ENCODE results near the gene JAM3.
"Not testable (repeated sequence)": the region's sequence is repeated elsewhere in the genome, so short reads cannot be mapped to it uniquely, and the experiment has no call there.

Gene JAM3

DNA sequence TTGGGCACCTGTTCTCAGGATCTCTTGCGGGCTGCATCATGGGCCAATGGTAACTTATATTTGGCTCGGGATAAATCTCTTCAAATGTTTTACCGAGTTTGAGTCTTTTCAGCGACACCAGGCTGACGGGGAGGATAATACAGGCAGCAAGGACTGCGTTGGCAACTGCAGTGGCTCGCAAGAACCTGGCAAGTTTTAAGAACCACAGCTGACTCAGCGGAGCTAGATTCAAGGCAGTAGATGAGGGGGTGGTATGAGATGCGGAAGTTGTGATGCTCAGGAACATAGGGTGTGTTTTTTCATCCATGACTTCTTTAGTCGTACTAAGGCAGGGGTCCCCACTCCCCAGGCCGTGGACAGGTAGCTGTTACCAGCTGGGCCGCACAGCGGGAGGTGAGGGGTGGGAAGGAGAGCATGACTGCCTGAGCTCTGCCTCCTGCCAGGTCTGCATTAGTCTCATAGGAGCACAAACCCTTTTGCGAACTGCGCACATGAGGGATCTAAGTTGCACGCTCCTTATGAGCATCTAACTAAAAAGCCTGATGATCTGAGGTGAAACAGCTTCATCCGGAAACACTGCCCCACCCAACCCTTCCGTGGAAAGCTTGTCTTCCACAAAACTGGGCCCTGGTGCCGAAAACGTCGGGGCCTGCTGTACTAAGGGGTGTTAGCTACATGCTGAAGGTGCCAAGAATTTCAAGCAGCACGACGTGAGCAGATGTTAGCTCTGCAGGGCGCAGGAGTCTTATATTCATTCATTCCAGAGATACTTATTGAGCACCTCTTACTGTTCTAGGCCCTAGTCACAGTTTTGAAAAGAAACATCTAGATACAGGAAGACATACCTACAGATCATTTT lies 6.4 kb upstream of the JAM3 start:
- DNase-seq (ENCODE audit: low read depth in 2 of 2) = no peak

DNA sequence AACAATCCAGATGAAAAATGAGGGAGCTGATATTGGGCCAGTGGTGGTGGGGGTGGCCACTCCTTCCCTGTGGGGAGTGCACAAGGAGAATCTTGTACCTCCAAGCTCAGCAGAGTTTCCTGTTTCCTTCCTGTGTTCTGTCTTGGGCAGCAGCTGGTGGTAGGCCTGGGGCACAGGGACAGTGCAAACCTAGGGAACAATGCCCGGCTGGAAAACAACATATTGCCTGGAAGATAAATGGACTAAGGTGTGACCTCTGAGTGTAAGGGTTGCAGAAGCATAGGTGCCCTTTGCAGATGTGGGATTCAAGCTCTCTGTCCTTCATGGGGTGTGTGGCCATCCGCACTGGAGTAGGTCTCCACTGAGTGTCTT lies 5.8 kb upstream of the JAM3 start:
- no peak for DNase-seq (ENCODE audit: low read depth in 2 of 2)

- no peak for DNase-seq (ENCODE audit: low read depth in 2 of 2)
Measured at GRCh38 chr11:134063991-134064747, 4.7 kb upstream of the JAM3 start.

GRCh38 chr11:134065381-134065780 lies 3.5 kb upstream of the JAM3 start:
- no peak for DNase-seq (ENCODE audit: low read depth in 2 of 2)

DNA sequence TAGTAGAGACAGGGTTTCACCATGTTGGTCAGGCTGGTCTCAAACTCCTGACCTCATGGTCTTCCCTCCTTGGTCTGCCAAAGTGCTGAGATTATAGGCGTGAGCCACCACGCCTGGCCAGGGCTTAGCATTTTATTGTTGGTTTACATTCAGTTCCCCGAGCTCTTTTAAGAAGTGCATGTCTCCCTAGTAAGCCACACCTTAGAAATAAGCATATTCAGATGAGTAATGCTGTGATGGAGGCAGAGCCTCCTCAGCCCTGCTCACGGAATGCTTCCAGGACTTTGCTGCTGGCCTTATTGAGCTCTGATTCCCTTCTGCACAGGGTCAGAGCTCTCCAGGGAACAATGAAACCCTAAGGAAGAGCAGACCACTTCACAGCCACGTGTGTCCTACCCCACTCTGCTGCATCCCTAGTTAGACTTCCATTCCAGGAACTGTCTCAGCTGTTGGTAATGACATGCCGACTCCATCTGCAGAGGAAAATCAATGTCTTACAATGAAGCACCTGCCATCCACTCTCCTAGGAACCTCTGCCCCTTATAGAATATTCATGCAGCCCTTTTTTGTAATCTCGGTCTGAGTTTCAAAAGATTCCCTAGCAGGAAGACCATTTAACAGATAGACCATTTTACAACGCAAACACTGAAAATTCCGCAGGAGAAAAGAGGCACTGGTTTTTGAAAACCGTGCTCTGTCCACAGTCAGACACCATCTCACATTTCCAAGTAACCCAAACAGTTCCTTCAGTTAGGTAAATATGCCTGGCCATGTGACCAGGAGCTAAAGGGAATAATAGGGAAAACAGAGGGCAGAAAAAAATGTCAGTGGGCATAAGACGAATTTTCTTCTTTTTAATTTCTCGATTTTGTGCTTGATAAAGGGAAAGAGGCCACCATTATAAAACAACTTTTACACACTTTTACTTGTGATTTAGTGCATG lies 1.7 kb upstream of the JAM3 start:
- DNase-seq (ENCODE audit: low read depth in 2 of 2) = no peak

- DNase-seq (ENCODE audit: low read depth in 2 of 2) = no peak
Measured at GRCh38 chr11:134069426-134070341, 812 bp downstream of the JAM3 start.

DNA sequence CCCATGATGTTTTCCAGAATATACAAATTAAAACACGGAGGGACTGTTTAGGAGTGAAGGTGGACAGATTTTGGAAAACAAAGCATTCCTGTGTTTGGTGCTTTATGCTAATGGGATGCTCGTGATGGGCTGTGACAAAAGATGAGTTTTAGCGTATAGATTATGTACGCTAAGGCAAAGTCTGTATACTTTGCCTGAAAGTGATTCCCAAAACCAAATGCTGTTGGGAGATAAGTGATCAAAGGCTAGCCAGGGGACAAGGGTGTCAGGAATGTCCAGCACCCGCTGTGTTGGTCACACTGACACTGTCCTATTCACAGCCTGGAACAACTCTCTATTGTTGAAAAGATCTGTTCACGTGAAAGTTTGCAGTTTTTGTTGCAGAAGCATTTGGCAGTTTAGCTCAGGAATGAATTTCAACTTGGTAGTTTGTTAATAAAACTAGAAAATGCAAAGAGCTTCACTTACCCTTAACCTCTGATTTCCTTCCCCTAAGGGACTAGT lies 1.5 kb downstream of the JAM3 start:
- DNase-seq (ENCODE audit: low read depth in 2 of 2) = no peak

- no peak for DNase-seq (ENCODE audit: low read depth in 2 of 2)
Measured at GRCh38 chr11:134071306-134071705, 2.4 kb downstream of the JAM3 start.

- DNase-seq (ENCODE audit: low read depth in 2 of 2) = no peak
Measured at GRCh38 chr11:134071766-134072402, 3.0 kb downstream of the JAM3 start.

- no peak for DNase-seq (ENCODE audit: low read depth in 2 of 2)
Measured at GRCh38 chr11:134072844-134073243, 4.0 kb downstream of the JAM3 start.

GRCh38 chr11:134074346-134074745 lies 5.5 kb downstream of the JAM3 start:
- DNase-seq (ENCODE audit: low read depth in 2 of 2) = no peak

- DNase-seq (ENCODE audit: low read depth in 2 of 2) = no peak
Measured at GRCh38 chr11:134074766-134075165, 5.9 kb downstream of the JAM3 start.

DNA sequence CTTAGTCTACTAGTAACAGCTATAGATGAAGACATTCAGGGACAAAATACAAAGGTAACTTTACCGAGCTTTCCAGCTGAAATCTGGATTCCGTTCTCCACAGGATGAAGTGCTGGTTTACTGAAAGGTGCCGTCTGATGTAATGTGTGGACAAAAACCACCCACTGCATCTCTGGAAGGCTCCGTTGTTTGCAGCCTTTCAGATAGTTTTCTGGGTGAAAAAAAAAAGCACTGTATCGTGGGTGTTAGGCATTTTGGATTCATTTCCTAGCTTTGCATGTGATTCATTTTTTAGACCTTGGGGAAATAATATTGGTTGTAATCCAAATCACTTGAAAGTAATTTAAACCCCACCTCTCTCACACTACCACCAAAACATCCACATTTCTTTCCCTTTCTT lies 10.4 kb downstream of the JAM3 start:
- DNase-seq (ENCODE audit: low read depth in 2 of 2) = no peak

DNA sequence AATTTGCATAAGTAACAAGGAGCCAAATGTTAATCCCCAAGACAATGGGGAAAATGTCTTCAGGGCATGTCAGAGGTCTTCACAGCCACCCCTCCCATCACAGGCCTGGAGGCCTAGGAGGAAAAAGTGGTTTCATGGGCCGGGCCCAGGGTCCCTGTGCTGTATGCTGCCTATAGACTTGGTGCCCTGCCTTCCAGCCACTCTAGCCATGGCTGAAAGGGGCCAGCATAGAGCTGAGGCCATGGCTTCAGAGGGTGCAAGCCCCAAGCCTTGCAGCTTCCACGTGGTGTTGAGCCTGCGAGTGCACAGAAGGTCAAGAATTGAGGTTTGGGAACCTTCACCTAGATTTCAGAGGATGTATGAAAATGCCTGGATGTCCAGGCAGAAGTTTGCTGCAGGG lies 12.4 kb downstream of the JAM3 start:
- not testable (repeated sequence) for DNase-seq (ENCODE audit: low read depth in 2 of 2)

DNA sequence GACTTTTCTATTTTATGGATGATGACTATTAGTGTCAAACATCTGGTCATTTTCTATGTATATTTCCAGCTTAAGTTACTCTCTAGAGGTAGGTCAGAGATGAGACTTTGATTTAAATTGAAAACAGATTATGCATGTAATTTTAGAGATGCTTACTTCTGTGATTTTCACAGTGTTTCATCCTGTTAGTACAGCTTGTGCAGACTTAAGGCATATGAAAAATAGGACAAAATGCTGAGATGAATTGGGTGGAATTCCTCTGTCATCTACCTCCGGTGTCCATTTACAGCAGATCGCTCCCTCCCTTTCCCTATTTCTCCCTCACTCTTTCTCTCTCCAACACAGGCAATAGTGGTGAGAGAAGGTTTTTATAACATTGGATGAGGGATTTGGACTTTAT lies 14.1 kb downstream of the JAM3 start:
- no peak for DNase-seq (ENCODE audit: low read depth in 2 of 2)

DNA sequence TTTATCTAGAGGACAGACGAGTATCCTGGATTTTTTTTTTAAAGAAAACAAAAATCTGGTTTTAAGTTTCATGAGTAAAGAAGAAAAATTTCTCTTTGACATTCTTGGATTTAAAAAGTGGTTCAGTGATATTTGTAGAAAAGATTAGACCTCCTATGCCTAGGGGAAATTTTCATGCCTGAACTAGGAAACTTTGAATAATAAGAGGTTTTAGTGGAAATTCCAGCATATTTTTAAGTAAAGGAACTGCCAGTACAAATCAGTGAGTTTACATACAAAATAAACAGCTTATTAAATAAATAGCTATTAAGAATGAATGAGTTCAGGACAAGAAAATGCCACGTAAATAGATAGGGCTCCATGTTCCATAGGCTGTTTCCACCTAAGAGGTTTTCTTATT lies 17.5 kb downstream of the JAM3 start:
- DNase-seq (ENCODE audit: low read depth in 2 of 2) = no peak

DNA sequence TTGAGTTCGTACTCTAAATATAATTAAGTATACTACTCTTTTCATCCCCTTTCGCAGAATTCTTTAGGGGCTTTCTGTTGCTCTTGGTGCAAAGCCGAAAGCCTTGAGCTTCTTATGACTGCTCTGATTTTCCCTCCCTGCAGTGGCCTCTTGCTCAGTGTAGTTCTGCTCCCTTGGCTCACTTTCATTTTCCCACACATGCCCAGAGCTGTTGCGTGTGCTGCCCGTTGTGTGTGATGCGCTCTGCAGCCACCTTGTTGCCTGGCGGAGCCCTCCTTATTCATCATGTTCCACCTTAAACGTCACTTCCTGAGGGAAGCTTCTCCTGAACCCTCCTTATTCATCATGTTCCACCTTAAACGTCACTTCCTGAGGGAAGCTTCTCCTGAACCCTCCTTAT lies 23.1 kb downstream of the JAM3 start:
- DNase-seq (ENCODE audit: low read depth in 2 of 2) = not testable (repeated sequence)

- DNase-seq (ENCODE audit: low read depth in 2 of 2) = no peak
Measured at GRCh38 chr11:134097166-134097565, 28.3 kb downstream of the JAM3 start.

DNA sequence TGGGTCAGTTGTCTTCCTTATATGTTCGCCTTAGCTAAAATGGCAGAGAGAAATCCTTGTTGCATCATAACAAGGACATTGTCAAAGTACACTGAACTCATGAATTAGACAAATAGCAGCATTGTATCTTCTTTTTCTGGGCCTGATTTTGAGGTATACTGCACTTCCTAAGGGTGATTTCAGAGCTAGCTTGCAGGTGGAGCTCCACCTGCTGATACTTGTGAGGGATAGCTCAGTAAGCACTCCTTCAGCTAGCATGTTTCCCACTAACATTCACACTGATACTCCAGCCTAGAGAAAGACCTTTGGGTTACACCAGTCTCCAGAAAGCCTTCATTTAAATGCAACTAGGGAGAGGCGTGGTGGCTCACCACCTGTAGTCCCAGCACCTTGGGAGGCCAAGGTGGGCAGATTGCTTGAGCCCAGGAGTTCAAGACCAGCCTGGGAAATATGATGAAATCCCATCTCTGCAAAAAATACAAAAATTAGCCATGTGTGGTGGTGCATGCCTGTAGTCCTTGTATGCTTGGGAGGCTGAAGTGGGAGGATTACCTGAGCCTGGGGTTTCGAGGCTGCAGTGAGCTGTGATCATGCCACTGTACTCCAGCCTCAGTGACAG lies 29.8 kb downstream of the JAM3 start:
- DNase-seq (ENCODE audit: low read depth in 2 of 2) = no peak

GRCh38 chr11:134100171-134100570 lies 31.3 kb downstream of the JAM3 start:
- DNase-seq (ENCODE audit: low read depth in 2 of 2) = no peak

All from stimulated activated CD4-positive, alpha-beta T cell treated with anti-CD3 and anti-CD28 coated beads, Interleukin-15, amount 100 ng/mL, for 48 hours (primary cell).